Measurements from ENCODE around the gene C11orf68. TPM values are rescaled to one million over a fixed set of nuclear protein-coding genes. Genes with fewer than 3 reads are reported as not detected.

C11orf68 gene
- total and polyA plus RNA-seq, 4 donors = 17.9 to 38.8 (median 28.8) TPM

DNA sequence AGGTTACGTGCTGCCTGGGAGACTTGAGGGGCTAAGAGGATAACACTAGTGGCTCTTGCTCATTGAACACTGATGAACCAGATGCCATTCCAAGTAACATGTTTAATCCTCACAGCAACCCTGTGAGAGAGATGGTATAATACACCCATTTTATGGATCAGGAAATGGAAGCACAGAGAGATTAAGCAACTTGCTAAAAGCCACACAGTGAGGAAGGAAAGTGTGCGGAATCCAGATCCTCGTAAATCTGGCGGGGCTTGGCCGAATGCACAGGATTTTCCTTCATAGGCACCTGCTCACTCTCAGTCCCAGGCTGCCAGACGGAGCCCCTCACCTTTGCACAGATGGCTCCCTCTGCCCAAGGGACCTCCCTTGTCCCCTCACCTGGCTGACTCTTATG is 11.0 kb downstream of the C11orf68 start:
- Histone ChIP-seq H3K36me3 (ENCODE audit: control insufficient read depth in 4 of 4, insufficient read depth in 4 of 4, low read length in 4 of 4) (no peaks in the 10 kb centered on the region), H3K4me1 (ENCODE audit: control insufficient read depth in 5 of 5, insufficient read depth in 5 of 5, low read length in 5 of 5) (peaks cover 0 to 13% (median 5%) of the 10 kb centered on the region in 5 donors), H3K9me3 (ENCODE audit: control insufficient read depth in 4 of 4, insufficient read depth in 3 of 4, low read length in 3 of 4) (no peaks in the 10 kb centered on the region), H3K4me3 (no peak overlapping the region), H3K27ac (ENCODE audit: low read depth in 1 of 2, low read length in 1 of 2) (no peak overlapping the region), H3K27me3 (ENCODE audit: control insufficient read depth in 3 of 3, insufficient read depth in 3 of 3, low read length in 2 of 3) (peaks cover 0 to 6% (median 6%) of the 10 kb centered on the region in 3 donors), H3K9ac (ENCODE audit: insufficient read depth in 1 of 2, low read length in 2 of 2) (no peak overlapping the region)
- ATAC-seq (ENCODE audit: insufficient read depth, low FRiP score) (no peak), DNase-seq (no peak)
- no peak for TF ChIP-seq CTCF (IDR thresholded peaks at IDR 0.05; ENCODE audit: control extremely low read depth, extremely low read depth)
- WGBS, 2 donors = 79 to 86% methylated on average over 6 of the region's 6 CpGs

GRCh38 chr11:65906602-65907001 is 12.3 kb downstream of the C11orf68 start:
- Histone ChIP-seq H3K27me3 (ENCODE audit: control insufficient read depth in 3 of 3, insufficient read depth in 3 of 3, low read length in 2 of 3) (peaks cover 0 to 14% (median 6%) of the 10 kb centered on the region in 3 donors), H3K9ac (ENCODE audit: insufficient read depth in 1 of 2, low read length in 2 of 2) (no peak overlapping the region), H3K4me1 (ENCODE audit: control insufficient read depth in 5 of 5, insufficient read depth in 5 of 5, low read length in 5 of 5) (peaks cover 0 to 6% (median 5%) of the 10 kb centered on the region in 5 donors), H3K9me3 (ENCODE audit: control insufficient read depth in 4 of 4, insufficient read depth in 3 of 4, low read length in 3 of 4) (no peaks in the 10 kb centered on the region), H3K4me3 (no peak overlapping the region), H3K36me3 (ENCODE audit: control insufficient read depth in 4 of 4, insufficient read depth in 4 of 4, low read length in 4 of 4) (no peaks in the 10 kb centered on the region), H3K27ac (ENCODE audit: low read depth in 1 of 2, low read length in 1 of 2) (no peak overlapping the region)
- no peak for DNase-seq
- ATAC-seq (ENCODE audit: insufficient read depth, low FRiP score) = no peak
- WGBS, 2 donors = 85 to 92% methylated on average over 5 of the region's 5 CpGs
- no peak for TF ChIP-seq CTCF (IDR thresholded peaks at IDR 0.05; ENCODE audit: control extremely low read depth, extremely low read depth)

DNA sequence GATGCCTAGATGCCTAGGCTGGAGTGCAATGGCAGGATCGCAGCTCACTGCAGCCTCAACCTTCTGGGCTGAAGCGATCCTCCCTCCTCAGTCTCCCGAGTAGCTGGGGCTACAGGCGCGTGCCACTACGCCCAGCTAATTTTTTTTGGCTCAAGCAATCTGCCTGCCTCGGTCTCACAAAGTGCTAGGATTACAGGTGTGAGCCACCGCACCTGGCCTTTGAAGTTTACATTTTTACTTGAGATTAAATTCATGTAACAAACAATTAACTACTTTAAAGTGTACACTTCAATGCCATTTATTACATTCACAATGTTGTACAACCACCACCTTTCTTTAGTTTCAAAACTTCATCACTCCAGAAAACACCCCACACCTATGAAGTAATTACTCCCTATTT is 15.1 kb downstream of the C11orf68 start:
- ATAC-seq (ENCODE audit: insufficient read depth, low FRiP score) (no peak), DNase-seq (no peak)
- Histone ChIP-seq H3K27ac (ENCODE audit: low read depth in 1 of 2, low read length in 1 of 2) (no peak overlapping the region), H3K4me3 (no peak overlapping the region), H3K4me1 (ENCODE audit: control insufficient read depth in 5 of 5, insufficient read depth in 5 of 5, low read length in 5 of 5) (peaks cover 0 to 4% (median 0%) of the 10 kb centered on the region in 5 donors), H3K36me3 (ENCODE audit: control insufficient read depth in 4 of 4, insufficient read depth in 4 of 4, low read length in 4 of 4) (no peaks in the 10 kb centered on the region), H3K9ac (ENCODE audit: insufficient read depth in 1 of 2, low read length in 2 of 2) (no peak overlapping the region), H3K27me3 (ENCODE audit: control insufficient read depth in 3 of 3, insufficient read depth in 3 of 3, low read length in 2 of 3) (peaks cover 0 to 35% (median 22%) of the 10 kb centered on the region in 3 donors), H3K9me3 (ENCODE audit: control insufficient read depth in 4 of 4, insufficient read depth in 3 of 4, low read length in 3 of 4) (no peaks in the 10 kb centered on the region)
- 79 to 90% methylated on average over 8 of the region's 8 CpGs for WGBS, 2 donors
- no peak for TF ChIP-seq CTCF (IDR thresholded peaks at IDR 0.05; ENCODE audit: control extremely low read depth, extremely low read depth)

DNA sequence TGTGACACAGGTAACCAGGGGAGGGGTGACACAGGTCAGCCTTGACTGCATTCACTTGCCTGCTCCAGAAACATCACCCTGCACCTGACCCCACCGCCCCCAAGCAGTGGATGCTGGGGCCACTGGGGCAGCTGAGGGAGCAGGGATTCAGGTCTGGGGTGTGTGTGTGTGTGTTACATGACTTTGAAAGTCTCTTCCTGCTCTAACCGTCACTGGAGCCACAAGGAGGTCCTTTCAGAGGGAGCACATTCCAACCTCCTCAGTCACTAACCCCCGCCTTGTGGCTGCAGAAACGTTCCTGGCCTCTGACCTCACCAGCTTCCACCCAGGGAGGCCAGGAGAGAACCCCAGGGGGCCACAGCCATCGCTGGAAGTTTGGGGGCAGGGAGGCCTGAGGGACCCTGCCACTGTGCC is 15.8 kb downstream of the C11orf68 start:
- Histone ChIP-seq H3K4me1 (ENCODE audit: control insufficient read depth in 5 of 5, insufficient read depth in 5 of 5, low read length in 5 of 5) (peaks cover 0 to 4% (median 0%) of the 10 kb centered on the region in 5 donors), H3K4me3 (no peak overlapping the region), H3K9ac (ENCODE audit: insufficient read depth in 1 of 2, low read length in 2 of 2) (no peak overlapping the region), H3K36me3 (ENCODE audit: control insufficient read depth in 4 of 4, insufficient read depth in 4 of 4, low read length in 4 of 4) (no peaks in the 10 kb centered on the region), H3K9me3 (ENCODE audit: control insufficient read depth in 4 of 4, insufficient read depth in 3 of 4, low read length in 3 of 4) (no peaks in the 10 kb centered on the region), H3K27me3 (ENCODE audit: control insufficient read depth in 3 of 3, insufficient read depth in 3 of 3, low read length in 2 of 3) (peaks cover 0 to 39% (median 27%) of the 10 kb centered on the region in 3 donors), H3K27ac (ENCODE audit: low read depth in 1 of 2, low read length in 1 of 2) (peak overlapping the region in 1 of 2 donors; percentile 26)
- no peak for TF ChIP-seq CTCF (IDR thresholded peaks at IDR 0.05; ENCODE audit: control extremely low read depth, extremely low read depth)
- WGBS, 2 donors = 18 to 25% methylated on average over 5 of the region's 5 CpGs
- DNase-seq = no peak
- no peak for ATAC-seq (ENCODE audit: insufficient read depth, low FRiP score)
